Measurements from ENCODE around the gene KLK15. TPM values are rescaled to one million over a fixed set of nuclear protein-coding genes. Genes with fewer than 3 reads are reported as not detected.

Gene KLK15
- total RNA-seq, 1 donor from 2014 or later: not detected

DNA sequence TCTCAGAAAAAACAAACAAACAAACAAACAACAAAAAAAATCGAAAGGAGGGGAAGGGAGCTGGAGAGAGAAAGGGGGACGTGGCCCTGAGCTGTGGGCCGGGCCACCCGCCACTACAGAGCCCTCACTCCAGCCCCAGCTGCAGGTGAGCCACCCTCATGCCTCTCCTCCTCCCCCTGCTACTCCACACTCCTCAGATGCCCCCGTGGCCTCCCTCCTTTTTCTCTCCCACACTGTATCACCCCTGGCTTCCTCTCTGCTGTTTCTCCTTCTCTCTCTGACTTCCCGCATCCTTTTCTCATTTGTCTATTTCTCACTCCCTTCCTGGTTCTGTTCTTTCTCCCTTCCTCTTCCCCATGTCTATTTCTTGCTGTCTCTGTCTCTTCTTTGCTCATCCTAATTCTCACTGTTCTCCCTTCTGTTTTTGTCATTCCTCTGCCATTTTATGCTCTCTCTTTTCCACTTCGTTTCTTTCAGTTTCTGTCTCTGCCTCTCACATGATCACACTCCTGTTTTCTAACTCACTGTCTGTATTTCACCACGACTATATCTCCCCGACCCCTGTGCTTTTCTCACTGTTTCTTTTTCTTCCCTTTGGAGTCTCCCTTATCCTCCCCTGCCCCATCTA is 42.5 kb upstream of the KLK15 start:
- TF ChIP-seq, protein P1, sequence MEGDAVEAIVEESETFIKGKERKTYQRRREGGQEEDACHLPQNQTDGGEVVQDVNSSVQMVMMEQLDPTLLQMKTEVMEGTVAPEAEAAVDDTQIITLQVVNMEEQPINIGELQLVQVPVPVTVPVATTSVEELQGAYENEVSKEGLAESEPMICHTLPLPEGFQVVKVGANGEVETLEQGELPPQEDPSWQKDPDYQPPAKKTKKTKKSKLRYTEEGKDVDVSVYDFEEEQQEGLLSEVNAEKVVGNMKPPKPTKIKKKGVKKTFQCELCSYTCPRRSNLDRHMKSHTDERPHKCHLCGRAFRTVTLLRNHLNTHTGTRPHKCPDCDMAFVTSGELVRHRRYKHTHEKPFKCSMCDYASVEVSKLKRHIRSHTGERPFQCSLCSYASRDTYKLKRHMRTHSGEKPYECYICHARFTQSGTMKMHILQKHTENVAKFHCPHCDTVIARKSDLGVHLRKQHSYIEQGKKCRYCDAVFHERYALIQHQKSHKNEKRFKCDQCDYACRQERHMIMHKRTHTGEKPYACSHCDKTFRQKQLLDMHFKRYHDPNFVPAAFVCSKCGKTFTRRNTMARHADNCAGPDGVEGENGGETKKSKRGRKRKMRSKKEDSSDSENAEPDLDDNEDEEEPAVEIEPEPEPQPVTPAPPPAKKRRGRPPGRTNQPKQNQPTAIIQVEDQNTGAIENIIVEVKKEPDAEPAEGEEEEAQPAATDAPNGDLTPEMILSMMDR (IDR thresholded peaks at IDR 0.05; ENCODE audit: insufficient read depth, low read length, poor library complexity, severe bottlenecking): no peak
- DNase-seq (ENCODE audit: low read depth): no peak
- H3K27me3 ChIP-seq (ENCODE audit: control insufficient read depth, insufficient read depth, low read length): peaks cover 11% of the 10 kb centered on the region

DNA sequence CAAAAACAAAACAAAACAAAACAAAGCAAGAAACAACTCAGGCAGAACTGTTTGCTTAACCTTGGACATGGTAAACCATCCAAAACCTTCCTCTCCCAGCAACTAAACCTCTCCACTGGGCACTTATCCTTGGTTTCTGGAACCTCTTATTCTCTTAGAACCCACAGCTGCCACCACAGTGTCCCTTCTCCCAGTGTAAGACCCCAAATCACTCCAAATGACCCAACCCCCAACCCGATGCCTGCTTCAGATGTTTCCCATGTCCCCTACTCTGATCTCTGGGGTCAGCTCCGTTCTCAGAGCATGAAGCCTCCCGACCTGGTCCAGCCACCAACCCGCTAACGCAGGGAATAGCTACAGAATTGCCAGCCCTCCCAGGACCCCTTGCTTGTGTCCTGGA is 40.8 kb upstream of the KLK15 start:
- no peak overlapping the region for H3K4me3 ChIP-seq (ENCODE audit: low read depth, low read length)
- TF ChIP-seq, protein P1 (IDR thresholded peaks at IDR 0.05; ENCODE audit: insufficient read depth, low read length, poor library complexity, severe bottlenecking): no peak
- peaks cover 11% of the 10 kb centered on the region for H3K27me3 ChIP-seq (ENCODE audit: control insufficient read depth, insufficient read depth, low read length)
- no peaks in the 10 kb centered on the region for H3K36me3 ChIP-seq (ENCODE audit: control insufficient read depth, insufficient read depth, low read length)
- DNase-seq (ENCODE audit: low read depth): no peak

More for the DNA sequence above, 42.5 kb upstream of the KLK15 start:
- Histone ChIP-seq H3K4me3 (ENCODE audit: low read depth, low read length) (no peak overlapping the region), H3K36me3 (ENCODE audit: control insufficient read depth, insufficient read depth, low read length) (no peaks in the 10 kb centered on the region)

DNA sequence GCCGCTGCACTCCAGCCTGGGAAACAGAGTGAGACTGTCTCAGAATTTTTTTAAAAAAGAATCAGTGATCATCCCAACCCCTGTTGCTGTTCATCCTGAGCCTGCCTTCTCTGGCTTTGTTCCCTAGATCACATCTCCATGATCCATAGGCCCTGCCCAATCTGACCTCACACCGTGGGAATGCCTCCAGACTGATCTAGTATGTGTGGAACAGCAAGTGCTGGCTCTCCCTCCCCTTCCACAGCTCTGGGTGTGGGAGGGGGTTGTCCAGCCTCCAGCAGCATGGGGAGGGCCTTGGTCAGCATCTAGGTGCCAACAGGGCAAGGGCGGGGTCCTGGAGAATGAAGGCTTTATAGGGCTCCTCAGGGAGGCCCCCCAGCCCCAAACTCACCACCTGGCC is 39.7 kb upstream of the KLK15 start, which contains the start of gene KLK2:
Gene KLK2, plus strand, starts transcription at position 384 of the 400 bp plus-strand sequence. CDS start 35 bp downstream, outside the sequence.
- no peak for DNase-seq (ENCODE audit: low read depth)
- no peaks in the 10 kb centered on the region for H3K36me3 ChIP-seq (ENCODE audit: control insufficient read depth, insufficient read depth, low read length)
- no peak within 1 kb of the TSS for H3K4me3 ChIP-seq (ENCODE audit: low read depth, low read length)
- TF ChIP-seq, protein P1 (IDR thresholded peaks at IDR 0.05; ENCODE audit: insufficient read depth, low read length, poor library complexity, severe bottlenecking): no peak
- peaks cover 11% of the 10 kb centered on the region for H3K27me3 ChIP-seq (ENCODE audit: control insufficient read depth, insufficient read depth, low read length)

DNA sequence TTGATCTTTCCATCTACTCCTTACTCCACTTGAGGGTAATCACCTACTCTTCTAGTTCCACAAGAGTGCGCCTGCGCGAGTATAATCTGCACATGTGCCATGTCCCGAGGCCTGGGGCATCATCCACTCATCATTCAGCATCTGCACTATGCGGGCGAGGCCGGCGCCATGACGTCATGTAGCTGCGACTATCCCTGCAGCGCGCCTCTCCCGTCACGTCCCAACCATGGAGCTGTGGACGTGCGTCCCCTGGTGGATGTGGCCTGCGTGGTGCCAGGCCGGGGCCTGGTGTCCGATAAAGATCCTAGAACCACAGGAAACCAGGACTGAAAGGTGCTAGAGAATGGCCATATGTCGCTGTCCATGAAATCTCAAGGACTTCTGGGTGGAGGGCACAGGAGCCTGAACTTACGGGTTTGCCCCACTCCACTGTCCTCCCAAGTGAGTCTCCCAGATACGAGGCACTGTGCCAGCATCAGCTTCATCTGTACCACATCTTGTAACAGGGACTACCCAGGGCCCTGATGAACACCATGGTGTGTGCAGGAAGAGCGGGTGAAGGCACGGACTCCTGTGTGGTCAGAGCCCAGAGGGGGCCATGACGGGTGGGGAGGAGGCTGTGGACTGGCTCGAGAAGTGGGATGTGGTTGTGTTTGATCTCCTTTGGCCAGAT is 37.2 kb upstream of the KLK15 start:
- peaks cover 8% of the 10 kb centered on the region for H3K27me3 ChIP-seq (ENCODE audit: control insufficient read depth, insufficient read depth, low read length)
- no peak for DNase-seq (ENCODE audit: low read depth)
- H3K4me3 ChIP-seq (ENCODE audit: low read depth, low read length): no peak overlapping the region
- H3K36me3 ChIP-seq (ENCODE audit: control insufficient read depth, insufficient read depth, low read length): no peaks in the 10 kb centered on the region
- TF ChIP-seq, protein P1 (IDR thresholded peaks at IDR 0.05; ENCODE audit: insufficient read depth, low read length, poor library complexity, severe bottlenecking): no peak

DNA sequence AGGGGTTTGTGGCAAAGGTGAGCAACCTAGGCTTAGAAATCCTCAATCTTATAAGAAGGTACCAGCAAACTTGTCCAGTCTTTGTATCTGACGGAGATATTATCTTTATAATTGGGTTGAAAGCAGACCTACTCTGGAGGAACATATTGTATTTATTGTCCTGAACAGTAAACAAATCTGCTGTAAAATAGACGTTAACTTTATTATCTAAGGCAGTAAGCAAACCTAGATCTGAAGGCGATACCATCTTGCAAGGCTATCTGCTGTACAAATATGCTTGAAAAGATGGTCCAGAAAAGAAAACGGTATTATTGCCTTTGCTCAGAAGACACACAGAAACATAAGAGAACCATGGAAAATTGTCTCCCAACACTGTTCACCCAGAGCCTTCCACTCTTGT is 36.1 kb upstream of the KLK15 start:
- Histone ChIP-seq H3K27me3 (ENCODE audit: control insufficient read depth, insufficient read depth, low read length) (peaks cover 6% of the 10 kb centered on the region), H3K4me3 (ENCODE audit: low read depth, low read length) (no peak overlapping the region), H3K36me3 (ENCODE audit: control insufficient read depth, insufficient read depth, low read length) (no peaks in the 10 kb centered on the region)
- TF ChIP-seq, protein P1 (IDR thresholded peaks at IDR 0.05; ENCODE audit: insufficient read depth, low read length, poor library complexity, severe bottlenecking): no peak
- no peak for DNase-seq (ENCODE audit: low read depth)

Measured in kidney epithelial cell (primary cell).